GM20431 (cell line): Measurements from ENCODE around the gene FLRT1.

Source experiments
- in situ Hi-C: fragments of 300-500 bp; cut with MseI, MboI; formaldehyde crosslinking; loops from one replicate; pipeline ENCODE4 v1.15.0; 2020; ENCODE audit warnings: low sequenced_read_pairs; ENCODE audit not compliant: unreplicated experiment

The FLRT1 gene

GRCh38 chr11:64022125-64022784, 13.5 kb upstream of the FLRT1 start:
- in situ Hi-C loops, result no loop called here

- in situ Hi-C loops, result no loop called here
Measured at GRCh38 chr11:64023712-64024710, 11.7 kb upstream of the FLRT1 start.

GRCh38 chr11:64025205-64025604, 10.5 kb upstream of the FLRT1 start:
- in situ Hi-C loops, result no loop called here

- in situ Hi-C loops, result no loop called here
Measured at GRCh38 chr11:64026575-64027205, 9.0 kb upstream of the FLRT1 start.

DNA sequence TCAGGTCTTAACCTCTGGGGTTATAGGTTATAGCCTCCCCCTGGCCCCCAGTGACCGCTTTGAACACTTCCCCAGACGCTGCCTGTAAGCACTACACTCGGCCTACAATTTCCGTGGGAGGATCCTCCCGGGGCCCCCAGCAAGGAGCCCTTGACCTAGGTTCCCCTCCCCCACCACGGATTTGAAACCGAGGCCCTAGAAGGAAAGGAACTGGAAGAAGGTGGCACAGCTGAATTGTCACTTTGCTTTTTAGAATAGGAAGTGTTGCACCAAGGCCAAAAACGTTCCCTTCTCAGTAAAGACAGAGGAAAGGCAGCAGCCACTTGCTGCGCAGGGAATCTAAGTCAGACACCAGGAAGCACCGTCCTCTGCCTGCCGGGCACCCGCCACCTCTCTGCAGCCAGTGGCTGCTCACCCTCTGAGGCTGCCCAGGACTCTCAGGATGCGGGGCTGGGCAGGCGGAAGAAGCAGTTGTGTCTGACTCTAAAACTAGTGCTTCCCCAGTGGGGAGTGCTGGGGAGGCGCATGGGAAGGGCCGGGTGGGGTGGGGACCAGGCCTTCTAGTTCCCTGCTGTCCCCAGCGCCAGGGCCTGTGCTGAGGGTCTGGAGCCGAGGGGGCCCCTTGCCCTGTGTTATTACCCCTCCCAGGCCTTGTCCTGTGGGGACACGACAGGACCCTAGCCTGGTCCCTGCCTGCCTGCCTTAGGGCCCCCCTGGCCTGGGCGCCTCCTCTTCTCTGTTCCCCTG, 7.9 kb upstream of the FLRT1 start:
- in situ Hi-C loops, result no loop called here

DNA sequence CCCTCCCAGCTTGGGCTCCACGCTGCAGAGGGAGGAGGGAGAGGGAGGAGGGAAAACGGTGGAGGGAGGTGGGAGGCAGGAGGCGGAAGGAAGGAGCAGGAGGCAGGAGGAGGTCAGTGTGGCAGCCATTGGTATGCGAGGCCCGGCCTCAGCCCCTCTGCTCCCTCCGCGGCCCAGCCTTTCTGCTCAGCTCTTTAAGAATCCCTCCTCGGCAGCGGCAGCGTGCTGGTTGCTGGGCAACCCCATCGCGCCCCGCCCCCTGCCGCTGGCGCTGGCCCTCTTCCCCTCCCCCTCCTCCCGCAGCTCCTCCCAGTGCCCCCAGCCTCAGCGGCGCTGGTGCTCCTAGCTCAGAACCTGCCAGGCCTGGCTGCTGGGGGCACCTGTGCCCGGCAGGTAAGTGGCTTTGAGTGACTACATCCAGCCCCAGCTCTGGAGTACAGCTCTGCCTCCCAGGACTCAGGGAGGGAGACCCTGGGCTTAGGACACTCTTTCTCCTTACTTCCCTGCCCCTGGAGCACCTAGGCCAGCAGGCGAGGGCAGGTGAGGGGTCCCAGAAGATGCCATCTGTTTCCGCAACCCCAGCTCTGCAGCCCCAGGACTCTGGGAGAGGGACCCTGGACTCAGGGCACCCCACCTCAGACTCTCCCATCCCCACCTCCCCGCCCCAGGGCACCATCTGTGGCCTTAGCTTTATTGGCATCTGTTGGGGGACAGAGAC, 7.2 kb upstream of the FLRT1 start:
- in situ Hi-C loops, result no loop called here

DNA sequence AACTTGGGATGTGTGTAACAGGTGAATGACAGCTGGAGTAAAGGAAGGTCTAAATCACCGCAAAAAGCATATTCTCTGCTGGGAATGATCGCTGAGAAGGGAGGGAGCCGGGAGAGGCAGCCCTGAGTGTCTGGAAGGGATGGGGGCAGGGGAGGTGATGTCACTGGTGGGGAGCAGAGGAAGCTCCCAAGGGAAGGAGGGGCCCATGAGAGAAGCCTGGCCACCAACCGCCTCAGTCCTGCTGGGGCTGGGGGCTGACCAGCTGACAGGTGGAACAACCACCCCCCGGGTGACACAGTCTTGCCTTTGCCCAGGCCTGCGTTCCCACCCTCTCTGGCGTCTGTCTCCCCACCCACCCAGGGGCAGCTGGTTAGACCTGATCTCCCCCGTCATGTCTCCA, 6.0 kb upstream of the FLRT1 start:
- in situ Hi-C loops, result no loop called here

GRCh38 chr11:64031001-64031400, 4.7 kb upstream of the FLRT1 start:
- in situ Hi-C loops, result no loop called here

DNA sequence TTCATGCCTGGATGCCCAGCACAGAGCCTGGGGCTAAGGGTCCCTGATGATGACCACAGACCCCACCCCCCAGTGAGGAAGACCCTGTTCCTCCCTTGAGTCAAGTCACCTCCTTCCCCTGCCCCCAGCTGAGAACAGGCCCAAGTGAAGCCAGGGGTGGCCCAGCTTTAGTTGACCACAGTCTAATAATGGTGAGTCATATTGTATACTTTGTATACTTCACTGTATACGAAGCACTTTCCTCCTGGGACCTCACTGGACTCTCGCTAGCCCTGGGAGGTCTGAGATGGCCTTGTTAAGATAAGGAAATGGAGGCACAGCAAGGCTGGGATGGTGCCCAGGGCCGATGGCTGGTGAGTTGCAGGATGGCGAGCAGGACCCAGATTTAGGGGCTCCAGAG, 3.7 kb upstream of the FLRT1 start:
- in situ Hi-C loops, result no loop called here

DNA sequence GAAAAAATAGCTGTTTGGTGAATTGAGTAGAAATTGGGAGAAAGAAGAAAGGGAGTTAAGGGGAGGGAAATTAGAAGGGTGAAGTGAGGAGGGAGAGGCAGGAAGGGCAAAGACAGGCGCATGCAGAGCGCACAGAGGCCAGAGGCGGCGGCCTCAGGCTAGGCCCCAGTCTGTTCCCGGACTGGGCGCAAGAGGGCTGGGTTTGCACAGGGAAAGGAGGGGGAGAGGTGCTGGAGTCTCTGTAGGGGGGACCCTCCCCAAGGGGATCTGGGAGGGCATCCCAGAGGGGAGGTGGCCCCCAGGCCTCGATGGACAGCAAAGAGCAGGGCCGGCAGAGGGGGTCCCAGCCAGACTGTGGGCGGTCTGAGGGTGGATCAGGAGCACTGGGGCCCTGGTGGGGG, 1.3 kb upstream of the FLRT1 start:
- in situ Hi-C loops, result no loop called here

GRCh38 chr11:64035081-64035524, 628 bp upstream of the FLRT1 start:
- in situ Hi-C loops, result no loop called here

GRCh38 chr11:64036087-64037026, 626 bp downstream of the FLRT1 start:
- in situ Hi-C loops, result no loop called here

DNA sequence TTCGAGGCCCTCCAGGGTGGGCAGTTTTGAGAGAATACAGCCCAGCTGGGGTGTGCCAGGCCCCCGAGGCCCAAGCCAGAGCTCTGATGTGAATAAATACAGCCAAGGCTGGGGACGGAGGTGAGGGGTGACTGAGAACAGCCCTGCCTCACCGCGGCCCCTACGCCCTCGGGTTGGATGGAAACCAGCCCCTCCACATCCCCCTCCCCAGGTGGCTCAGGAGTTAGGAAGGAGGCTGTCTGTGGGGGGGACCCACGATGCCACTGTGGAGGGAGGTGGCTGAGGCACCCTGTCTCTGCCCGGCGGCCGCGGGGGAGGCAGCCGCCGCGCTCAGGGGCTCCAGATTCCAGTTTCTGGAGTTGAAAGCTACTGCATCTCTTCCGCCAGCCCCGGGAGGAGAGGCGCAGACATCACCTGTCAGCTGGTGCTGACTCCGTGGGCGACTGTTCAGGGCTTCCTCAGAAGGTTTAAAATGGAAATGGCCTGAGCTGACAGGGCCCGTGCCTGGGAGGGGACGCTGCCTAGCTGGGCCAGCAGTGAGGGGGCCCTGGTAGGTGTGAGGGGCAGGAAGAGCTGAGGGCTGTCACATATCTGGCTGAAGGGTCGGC, 1.4 kb downstream of the FLRT1 start:
- in situ Hi-C loops, result no loop called here

GRCh38 chr11:64038500-64038899, 2.8 kb downstream of the FLRT1 start:
- in situ Hi-C loops, result no loop called here

GRCh38 chr11:64039012-64039665, 3.4 kb downstream of the FLRT1 start:
- in situ Hi-C loops, result no loop called here

DNA sequence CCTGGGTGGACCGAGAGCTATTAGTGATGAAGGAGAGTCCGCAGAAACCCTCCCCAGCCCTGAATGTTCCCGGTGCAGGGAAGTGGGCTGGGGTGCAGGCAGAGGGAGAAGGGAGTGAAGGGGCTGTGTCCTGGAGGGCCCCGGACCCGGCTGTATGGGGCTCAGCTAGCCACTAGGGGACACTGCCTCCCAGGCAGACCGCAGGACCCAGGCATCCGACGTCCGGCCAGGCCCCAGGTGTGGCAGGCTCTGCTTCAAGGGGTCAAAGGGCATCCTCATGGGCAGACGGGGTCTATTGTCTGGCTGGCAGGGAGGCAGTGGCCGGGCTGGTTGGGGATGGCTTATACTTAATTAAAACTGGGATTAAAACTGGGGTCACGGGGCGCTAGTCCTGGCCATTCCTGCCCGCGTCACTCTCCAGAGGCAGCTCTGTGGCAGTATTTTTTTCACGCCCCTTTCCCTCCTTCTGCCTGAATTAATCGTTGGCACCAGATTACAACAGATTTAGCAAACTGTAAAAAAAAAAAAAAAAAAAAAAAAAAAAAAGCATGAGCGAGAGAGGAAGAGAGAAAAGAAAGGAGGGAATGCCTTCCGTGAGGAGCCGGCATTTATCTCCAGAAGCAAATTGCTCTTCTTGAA, 5.1 kb downstream of the FLRT1 start:
- in situ Hi-C loops, result no loop called here

DNA sequence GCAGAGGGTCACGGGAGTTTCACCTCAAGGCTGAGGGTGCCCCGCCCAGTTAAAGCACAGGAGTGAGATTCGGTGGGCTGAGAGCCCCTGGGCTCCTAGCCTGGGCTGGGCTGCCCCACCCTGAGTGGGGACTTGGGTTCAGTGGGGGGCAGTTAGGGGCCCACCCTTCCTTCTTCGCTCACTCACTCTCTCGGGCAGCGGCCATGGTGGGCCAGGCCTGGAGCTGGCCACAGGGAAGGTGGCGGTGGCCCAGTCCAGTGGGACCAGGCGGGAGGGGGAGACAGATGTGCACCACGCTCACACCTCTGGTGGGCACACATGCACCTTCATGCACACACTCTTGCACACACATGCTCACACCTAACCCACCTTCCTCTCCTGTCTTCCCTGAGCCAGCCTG, 6.1 kb downstream of the FLRT1 start:
- in situ Hi-C loops, result no loop called here
